NK-92 (cell line): ENCODE results near the gene ERV3-1.
"Not testable (repeated sequence)": the region's sequence is repeated elsewhere in the genome, so short reads cannot be mapped to it uniquely, and the experiment has no call there.

Experiments used
- DNase-seq: peaks from one replicate; lab custom pipeline; 2025; ENCODE audit not compliant: unreplicated experiment; lab: John Stamatoyannopoulos, UW

Gene ERV3-1

GRCh38 chr7:65002972-65003585 lies 3.4 kb downstream of the ERV3-1 start:
- DNase-seq = no peak

GRCh38 chr7:65001291-65001814 lies 5.1 kb downstream of the ERV3-1 start:
- no peak for DNase-seq

DNA sequence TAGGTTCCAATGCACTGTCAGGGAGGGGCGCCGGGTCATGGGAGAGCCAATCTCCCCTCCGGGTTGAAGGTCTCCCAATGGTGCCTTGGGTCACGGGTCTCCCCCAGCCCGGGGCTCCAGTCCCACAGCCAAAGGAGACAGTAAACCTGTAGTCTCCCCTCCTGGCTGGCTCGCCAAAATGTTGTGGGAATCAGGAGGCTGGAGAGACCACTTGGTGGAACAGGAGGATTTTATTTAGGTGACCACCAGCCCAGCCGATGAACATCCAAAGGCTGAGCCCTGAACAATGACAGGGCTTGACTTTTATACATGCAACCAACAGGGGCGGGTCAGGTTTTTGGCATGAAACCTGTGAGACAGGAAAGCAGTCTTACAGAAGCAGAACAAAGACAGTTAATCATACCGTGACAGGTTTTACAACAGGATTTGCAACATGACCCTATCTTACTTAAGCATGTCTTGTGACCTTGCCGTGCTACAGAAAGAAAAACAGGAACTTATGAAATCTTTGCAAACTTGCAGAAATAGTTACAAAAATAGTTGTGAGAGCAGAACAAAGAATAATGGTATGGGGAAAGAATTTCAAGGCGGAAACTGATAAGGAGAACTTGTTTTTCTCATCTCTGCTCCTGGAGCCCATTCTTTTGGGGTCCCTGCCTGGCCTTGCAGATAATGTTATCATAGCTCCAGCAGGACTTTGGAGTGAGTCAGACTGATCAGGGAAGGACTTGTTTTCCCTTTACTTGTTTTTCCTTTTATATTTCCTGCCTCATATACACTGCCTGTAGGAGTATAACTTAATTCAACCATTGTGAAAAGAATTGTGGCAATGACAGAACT lies 7.1 kb downstream of the ERV3-1 start:
- no peak for DNase-seq

- no peak for DNase-seq
Measured at GRCh38 chr7:64998865-64999164, 7.7 kb downstream of the ERV3-1 start.

DNA sequence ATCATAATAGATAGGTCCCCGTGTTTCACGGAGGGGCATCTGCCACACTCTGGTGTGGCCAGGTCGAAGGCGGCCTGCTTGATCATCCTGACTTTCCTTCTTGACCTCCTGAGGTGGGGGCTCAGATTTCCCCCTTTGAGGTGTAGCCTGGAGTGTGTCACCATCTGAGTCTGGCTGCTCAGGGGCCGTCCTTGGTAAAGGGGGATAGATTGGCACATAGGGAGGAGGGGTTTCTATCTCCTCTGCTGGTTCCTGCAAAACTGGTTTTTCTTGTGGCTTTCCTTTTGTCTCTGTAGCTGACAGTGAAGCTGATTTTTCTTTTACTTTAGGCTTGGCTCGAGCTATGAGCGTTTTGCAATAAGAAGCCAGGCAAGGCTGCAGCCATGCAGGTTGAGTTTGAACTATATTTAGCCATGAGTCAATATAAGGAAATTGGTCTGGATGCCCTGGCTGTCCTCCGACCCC lies 8.5 kb downstream of the ERV3-1 start:
- no peak for DNase-seq

DNA sequence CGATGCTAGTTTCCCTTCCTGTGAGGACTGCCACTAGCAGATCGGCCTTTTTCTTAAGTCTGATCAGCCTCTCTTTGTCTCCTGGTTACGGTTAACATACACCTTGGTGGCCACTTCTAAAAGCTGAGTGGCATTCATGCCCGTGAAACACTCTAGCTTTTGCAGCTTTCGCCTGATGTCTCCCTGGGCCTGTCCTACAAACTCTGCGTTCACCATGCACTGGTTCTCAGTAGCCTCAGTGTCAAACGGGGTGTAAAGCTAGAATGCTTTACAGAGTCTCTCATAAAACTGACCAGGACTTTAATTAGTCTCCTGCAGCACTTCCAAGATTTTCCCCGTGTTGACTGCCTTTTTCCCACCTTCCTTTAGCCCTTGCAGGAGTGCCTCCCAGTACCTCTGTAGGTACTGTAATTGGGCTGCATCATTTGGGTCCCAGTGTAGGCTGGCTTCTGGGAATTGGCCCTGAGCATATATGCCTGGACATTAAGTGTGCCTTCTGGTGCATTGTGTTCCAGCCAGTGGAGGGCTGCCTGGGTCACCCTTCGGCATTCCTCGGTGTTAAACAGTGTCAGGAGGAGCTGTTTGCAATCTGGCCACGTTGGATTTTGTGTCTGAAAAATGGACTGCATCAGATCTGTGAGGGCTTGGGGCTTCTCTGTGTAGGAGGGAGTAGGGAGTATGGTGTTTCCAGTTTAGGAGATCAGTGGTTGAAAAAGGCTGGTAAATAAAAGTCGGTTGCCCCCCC lies 9.2 kb downstream of the ERV3-1 start:
- DNase-seq = no peak

DNA sequence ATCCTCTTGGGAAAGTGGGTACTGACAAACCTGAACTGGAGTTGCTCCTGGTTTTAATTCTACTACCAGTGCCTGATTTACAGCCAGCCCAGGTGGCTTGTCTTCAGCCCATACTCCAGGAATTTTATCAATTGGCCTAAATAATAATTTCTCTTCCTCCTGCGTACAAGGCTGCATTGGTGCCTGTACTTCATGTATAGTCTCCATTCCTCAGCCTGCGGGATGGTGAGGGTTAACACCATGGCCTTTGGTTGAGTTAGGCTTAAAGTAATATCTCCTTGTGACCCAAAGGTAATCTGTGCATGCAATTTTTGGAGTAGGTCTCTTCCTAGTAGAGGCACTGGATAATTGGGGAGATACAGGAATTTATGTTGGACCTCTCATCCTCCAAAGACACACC lies 10.2 kb downstream of the ERV3-1 start:
- no peak for DNase-seq

- no peak for DNase-seq
Measured at GRCh38 chr7:64993901-64994300, 12.6 kb downstream of the ERV3-1 start.

DNA sequence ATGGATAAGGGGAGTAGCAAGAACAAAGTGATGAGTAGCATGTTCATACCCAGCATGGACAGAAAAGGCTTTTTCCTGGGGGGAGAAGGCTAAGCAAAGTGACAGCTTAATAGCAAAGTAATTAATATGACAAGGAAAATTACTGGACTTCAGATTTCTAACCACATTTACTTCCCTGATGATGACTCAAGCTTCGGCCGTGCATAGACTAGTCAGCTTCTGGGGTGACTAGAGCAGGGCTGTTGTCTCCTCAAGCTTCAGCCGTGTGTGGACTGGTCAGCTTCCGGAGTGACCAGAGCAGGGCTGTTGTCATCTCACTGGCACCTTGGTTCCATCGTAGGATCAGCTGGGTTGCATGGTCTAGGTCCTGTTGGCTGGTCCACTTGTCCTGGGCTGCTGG lies 13.5 kb downstream of the ERV3-1 start:
- DNase-seq = no peak

DNA sequence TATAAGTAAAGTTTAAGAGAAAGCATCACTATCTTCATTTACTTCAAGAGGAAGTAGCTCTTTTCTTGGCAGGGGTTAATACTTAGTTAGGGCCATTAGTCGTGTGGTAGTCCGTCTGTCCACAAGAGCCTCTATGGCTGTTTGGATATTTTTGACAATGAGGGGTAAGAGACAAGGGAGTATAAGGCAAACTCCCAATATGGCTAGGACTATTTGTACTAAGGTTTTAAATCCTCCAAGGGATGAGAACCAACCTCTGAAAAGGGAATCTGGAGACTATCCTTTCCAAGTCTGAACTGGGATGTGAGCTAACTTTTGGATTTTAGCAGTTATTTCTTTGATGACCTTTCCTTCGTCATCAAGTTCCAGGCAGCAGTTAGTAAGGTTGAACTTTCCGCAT lies 15.6 kb downstream of the ERV3-1 start, which contains the start of gene ZNF117:
Gene ZNF117, minus strand, starts transcription at position 101 of the 400 bp plus-strand sequence.
- DNase-seq = no peak

GRCh38 chr7:64990216-64990615 lies 16.3 kb downstream of the ERV3-1 start:
- DNase-seq = no peak

- no peak for DNase-seq
Measured at GRCh38 chr7:64978497-64979203, 27.8 kb downstream of the ERV3-1 start.

DNA sequence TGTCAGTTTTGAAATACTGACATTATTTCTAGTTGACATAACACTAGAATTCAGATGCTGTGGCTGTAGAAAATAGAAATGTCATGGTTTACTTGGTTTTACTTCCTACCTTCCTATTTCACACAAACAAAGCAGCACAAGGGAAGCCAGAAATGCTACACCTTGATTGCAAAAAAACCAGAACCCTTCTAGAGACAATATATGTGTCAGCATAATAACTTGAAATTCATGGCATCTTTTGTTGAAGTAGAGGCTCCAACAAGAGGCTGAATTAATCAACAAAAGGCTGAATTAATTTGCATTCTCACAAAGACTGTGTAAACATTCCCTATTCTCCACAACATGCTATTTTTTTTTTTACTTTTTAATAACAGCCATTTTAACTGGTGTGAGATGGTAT lies 40.9 kb downstream of the ERV3-1 start:
- no peak for DNase-seq

DNA sequence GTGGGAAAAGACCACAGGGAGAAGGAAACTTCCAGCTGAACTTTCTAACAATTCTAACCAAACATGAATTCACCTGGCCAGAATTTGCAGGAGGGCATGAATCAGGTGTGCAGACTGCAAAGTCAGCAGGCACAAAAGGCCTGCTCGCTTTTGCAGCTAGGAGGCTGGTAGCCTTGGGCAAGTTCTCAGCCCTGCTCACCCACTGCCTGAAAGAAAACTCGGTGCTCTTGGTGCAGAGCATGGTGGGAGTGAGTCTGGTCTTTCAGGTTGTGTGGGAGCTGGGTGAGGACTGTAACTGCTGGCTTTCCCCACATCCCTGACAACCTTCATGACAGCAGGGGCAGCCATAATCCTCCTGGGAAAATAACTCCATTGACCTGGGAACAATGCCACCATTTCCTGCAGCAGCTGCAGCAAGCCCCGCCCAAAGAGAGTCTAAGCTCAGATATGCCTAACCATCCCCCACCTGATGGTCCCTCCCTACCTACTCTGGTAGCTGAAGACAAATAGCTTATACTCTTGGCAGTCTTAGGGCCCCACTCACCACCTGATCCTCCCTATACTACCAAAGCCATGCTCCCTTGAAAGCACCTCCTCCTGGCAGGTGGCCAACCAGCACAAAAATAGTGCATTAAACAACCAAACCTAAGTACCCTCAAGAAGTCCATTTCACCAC lies 47.3 kb downstream of the ERV3-1 start:
- no peak for DNase-seq

DNA sequence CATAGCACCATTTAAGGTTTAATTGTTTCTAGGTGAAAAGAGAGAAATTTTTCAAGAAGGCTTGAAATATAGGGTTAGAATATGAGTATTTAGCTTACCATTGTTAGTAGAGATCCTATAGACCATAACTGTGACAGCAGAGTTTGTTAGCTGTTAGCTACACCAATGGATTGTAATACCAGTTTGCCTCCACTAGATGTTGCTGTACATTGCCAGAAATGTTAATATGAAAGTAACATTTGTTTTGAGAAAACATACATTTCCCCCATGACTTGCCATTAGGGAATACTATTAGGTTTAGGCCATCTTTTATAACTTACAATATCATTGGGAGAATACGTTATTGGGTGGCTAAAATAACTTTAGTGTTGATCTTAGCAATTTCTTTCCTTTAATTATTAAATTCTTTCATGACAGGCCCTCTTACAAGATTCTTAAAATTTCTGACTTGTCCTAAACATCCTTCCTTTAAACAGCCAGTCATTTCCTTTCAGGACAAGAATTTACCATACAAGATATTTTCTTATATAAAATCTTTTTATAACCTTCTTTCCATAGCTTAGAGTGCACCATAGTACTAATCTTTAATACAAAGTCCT lies 55.1 kb downstream of the ERV3-1 start:
- DNase-seq = no peak

DNA sequence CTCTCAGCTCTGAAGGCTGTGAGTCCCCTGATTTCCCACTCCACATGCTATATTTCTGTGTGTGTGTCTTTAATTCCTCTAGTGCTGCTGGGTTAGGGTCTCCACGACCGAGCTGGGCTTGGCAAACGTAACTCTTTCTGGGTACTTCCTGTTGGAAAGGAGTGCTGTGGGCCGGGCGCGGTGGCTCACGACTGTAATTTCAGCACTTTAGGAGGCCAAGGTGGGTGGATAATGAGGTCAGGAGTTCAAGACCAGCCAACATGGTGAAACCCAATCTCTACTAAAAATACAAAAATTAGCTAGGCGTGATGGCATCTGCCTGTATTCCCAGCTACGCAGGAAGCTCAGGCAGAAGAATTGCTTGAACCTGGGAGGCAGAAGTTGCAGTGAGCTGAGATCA lies 55.8 kb downstream of the ERV3-1 start:
- not testable (repeated sequence) for DNase-seq

DNA sequence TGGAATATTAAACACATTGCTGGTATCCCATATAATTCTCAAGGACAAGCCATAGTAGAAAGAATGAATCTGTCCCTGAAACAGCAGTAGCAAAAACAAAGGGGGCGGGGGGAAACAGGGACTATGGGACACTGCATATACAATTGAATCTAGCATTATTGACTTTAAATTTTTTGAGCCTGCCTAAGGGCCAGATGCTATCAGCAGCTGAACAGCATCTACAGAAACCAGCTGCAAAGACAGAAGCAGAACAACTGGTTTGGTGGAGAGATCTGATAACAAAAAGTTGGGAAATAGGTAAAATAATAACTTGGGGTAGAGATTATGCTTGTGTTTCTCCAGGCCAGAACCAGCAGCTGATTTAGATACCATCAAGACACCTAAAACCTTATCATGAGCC lies 57.7 kb downstream of the ERV3-1 start:
- DNase-seq = not testable (repeated sequence)

DNA sequence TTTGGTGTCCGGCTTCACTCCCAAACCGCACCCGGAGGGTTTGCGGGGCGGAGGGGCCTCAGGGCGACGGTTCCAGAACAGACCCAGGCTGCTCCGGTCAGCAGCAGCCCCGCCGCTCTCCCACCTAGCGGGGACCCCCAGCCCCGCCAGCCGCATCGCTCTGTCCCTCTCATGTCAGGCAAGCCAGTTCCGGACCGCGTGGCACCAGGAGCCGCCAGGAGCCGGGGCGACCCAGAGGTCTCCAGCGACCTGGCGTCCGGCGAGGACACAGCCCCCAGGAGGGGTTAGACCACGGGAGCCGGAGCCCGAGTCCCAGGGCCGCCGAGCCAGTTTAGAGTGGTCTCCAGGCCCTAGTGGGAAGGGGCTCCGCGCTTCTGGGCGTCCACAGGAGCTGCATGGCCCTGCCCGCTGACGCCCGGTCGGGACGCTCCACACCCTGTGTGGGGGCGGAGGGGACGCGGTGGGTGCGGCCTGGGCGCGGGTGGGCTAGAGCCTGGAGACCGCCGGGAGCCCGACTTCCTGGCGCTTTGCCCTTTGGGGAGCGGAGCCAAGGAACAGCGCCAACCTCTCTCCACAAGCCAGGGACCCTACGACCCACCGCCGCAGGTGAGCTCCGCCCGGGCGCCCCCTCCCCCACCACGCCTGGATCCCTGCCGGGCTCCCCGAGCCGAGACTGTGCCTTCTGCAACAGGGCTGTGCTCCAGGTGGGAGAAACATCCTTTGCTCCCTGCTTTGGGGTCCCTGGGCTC lies 59.1 kb downstream of the ERV3-1 start:
- DNase-seq = no peak

DNA sequence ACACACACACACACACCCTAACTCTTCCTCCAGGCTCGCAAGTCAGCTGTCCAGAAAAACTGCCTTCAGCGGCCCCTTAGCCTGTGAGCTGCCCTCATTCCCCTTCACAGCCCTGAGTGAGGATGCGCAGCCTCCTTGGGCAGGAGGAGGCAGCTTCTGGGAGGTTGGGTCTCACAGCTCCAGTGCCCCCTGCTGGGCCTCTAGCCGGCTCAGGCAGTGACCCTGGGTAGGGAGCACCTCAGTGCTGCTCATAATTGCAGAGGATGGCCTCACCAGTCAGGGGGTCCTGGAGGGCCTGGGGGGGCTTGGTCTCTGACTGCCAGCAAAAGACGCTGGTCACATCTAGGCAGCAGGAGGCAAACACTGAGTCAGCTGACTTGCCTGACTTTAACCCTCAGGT lies 59.7 kb downstream of the ERV3-1 start:
- no peak for DNase-seq
